ENCODE measurements around the gene PAQR4.

- TF ChIP-seq, protein P1, sequence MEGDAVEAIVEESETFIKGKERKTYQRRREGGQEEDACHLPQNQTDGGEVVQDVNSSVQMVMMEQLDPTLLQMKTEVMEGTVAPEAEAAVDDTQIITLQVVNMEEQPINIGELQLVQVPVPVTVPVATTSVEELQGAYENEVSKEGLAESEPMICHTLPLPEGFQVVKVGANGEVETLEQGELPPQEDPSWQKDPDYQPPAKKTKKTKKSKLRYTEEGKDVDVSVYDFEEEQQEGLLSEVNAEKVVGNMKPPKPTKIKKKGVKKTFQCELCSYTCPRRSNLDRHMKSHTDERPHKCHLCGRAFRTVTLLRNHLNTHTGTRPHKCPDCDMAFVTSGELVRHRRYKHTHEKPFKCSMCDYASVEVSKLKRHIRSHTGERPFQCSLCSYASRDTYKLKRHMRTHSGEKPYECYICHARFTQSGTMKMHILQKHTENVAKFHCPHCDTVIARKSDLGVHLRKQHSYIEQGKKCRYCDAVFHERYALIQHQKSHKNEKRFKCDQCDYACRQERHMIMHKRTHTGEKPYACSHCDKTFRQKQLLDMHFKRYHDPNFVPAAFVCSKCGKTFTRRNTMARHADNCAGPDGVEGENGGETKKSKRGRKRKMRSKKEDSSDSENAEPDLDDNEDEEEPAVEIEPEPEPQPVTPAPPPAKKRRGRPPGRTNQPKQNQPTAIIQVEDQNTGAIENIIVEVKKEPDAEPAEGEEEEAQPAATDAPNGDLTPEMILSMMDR (IDR thresholded peaks at IDR 0.05; ENCODE audit: poor library complexity) = no peak
- TF ChIP-seq EZH2 (IDR thresholded peaks at IDR 0.05; ENCODE audit: borderline replicate concordance) = no peak
Observed at GRCh38 chr16:3010510-3010909, 41.4 kb downstream of the PAQR4 start.
